CD14-positive monocyte (primary cell): ENCODE measurements around the gene RGS5. TPM values are rescaled to one million over a fixed set of nuclear protein-coding genes. Genes with fewer than 3 reads are reported as not detected.

Experiments
- DNase-seq, 3 donors: peaks; one replicate each; pipeline ENCODE4 v3.0.0-alpha.2; 2011 to 2022
- H2AFZ ChIP-seq: 2 replicates; pipeline ENCODE4 v1.6.0; 2012; ENCODE audit warnings: mild to moderate bottlenecking, low read depth, low read length, inconsistent platforms; ENCODE audit not compliant: insufficient read depth, poor library complexity, severe bottlenecking
- H3K27ac ChIP-seq, 2 donors: 1 replicate in 1 of 2; 2 replicates in 1 of 2; pipeline ENCODE4 v1.5.1; 2012 to 2013; ENCODE audit warnings: low read length in 2 of 2, control low read depth in 1 of 2, inconsistent platforms in 1 of 2, low read depth in 1 of 2, mild to moderate bottlenecking in 1 of 2
- H3K27me3 ChIP-seq, 2 donors: one replicate each; pipeline versions ENCODE4 v1.6.0 to v1.6.1; 2011 to 2013; ENCODE audit warnings: low read length in 2 of 2; ENCODE audit not compliant: control insufficient read depth in 2 of 2, insufficient read depth in 2 of 2
- H3K36me3 ChIP-seq, 2 donors: replicated peaks in 1 of 2; 1 replicate in 1 of 2; 2 replicates in 1 of 2; pipeline versions ENCODE4 v1.5.1 to v1.6.1; 2012 to 2013; ENCODE audit warnings: low read length in 2 of 2, control low read depth in 1 of 2, inconsistent platforms in 1 of 2, mild to moderate bottlenecking in 1 of 2; ENCODE audit not compliant: insufficient read depth in 2 of 2, control insufficient read depth in 1 of 2
- H3K4me1 ChIP-seq, 2 donors: 1 replicate in 1 of 2; 2 replicates in 1 of 2; pipeline versions ENCODE4 v1.5.1 to v1.6.1; 2012 to 2013; ENCODE audit warnings: low read length in 2 of 2, control low read depth in 1 of 2, inconsistent platforms in 1 of 2, mild to moderate bottlenecking in 1 of 2, moderate library complexity in 1 of 2; ENCODE audit not compliant: insufficient read depth in 2 of 2, control insufficient read depth in 1 of 2
- H3K4me2 ChIP-seq: replicated peaks from 2 replicates; pipeline ENCODE3; 2012; ENCODE audit warnings: low read length, moderate library complexity, mild to moderate bottlenecking; ENCODE audit not compliant: poor library complexity, severe bottlenecking; ENCODE audit errors: extremely low read depth
- H3K4me3 ChIP-seq, 3 experiments: fragments of 200-600 bp in 1 of 3; sonication (generic) in 1 of 3; replicated peaks in 1 of 3; 1 replicate in 2 of 3; 2 replicates in 1 of 3; pipeline ENCODE4 v1.5.1; 2011 to 2013; ENCODE audit warnings: low read length in 3 of 3, mild to moderate bottlenecking in 3 of 3, control low read depth in 2 of 3, low read depth in 2 of 3, inconsistent platforms in 1 of 3, moderate library complexity in 1 of 3
- H3K79me2 ChIP-seq: 2 replicates; pipeline ENCODE4 v1.6.0; 2012; ENCODE audit warnings: mild to moderate bottlenecking, control low read depth, inconsistent platforms, low read length, moderate library complexity; ENCODE audit not compliant: insufficient read depth
- H3K9ac ChIP-seq: 2 replicates; pipeline ENCODE4 v1.6.0; 2017; ENCODE audit warnings: low read length, mild to moderate bottlenecking; ENCODE audit not compliant: insufficient read depth, poor library complexity, severe bottlenecking
- H3K9me3 ChIP-seq, 2 donors: replicated peaks in 1 of 2; 1 replicate in 1 of 2; 2 replicates in 1 of 2; pipeline versions ENCODE4 v1.5.1 to v1.6.1; 2012 to 2013; ENCODE audit warnings: low read length in 2 of 2, control low read depth in 1 of 2; ENCODE audit not compliant: control insufficient read depth in 1 of 2, insufficient read depth in 1 of 2
- H4K20me1 ChIP-seq: 2 replicates; pipeline ENCODE4 v1.6.0; 2012; ENCODE audit warnings: mild to moderate bottlenecking, low read length, control low read depth, moderate library complexity; ENCODE audit not compliant: insufficient read depth
- H3K27ac Mint-ChIP-seq, 7 donors: one replicate each; pipeline ENCODE4 v1.8.0; 2020; ENCODE audit warnings: mild to moderate bottlenecking in 7 of 7, mixed read lengths in 7 of 7, moderate library complexity in 6 of 7, inconsistent platforms in 2 of 7
- H3K27me3 Mint-ChIP-seq, 3 donors: one replicate each; pipeline ENCODE4 v1.8.0; 2021 to 2022; ENCODE audit warnings: low read depth in 3 of 3, mild to moderate bottlenecking in 3 of 3, mixed read lengths in 3 of 3, moderate library complexity in 3 of 3, inconsistent platforms in 1 of 3
- H3K36me3 Mint-ChIP-seq, 2 donors: one replicate each; pipeline ENCODE4 v1.8.0; 2020; ENCODE audit warnings: mixed read lengths in 2 of 2, inconsistent platforms in 1 of 2, mild to moderate bottlenecking in 1 of 2
- H3K4me1 Mint-ChIP-seq: one replicate; pipeline ENCODE4 v1.8.0; 2020; ENCODE audit warnings: mild to moderate bottlenecking, mixed read lengths
- H3K4me3 Mint-ChIP-seq, 2 donors: one replicate each; pipeline ENCODE4 v1.8.0; 2020; ENCODE audit warnings: mild to moderate bottlenecking in 2 of 2, mixed read lengths in 2 of 2, moderate library complexity in 1 of 2
- H3K9me3 Mint-ChIP-seq, 7 donors: one replicate each; pipeline ENCODE4 v1.8.0; 2020 to 2022; ENCODE audit warnings: mixed read lengths in 7 of 7, mild to moderate bottlenecking in 6 of 7, moderate library complexity in 6 of 7, inconsistent platforms in 2 of 7
- WGBS: methylation state at CpG from one replicate; pipeline ENCODE4 v1.1.5; 2013; ENCODE audit warnings: missing lambda C conversion rate; ENCODE audit not compliant: insufficient coverage; 5-methylcytosine and 5-hydroxymethylcytosine counted together
- intact Hi-C, 2 donors: fragments of 100-400 bp; cut with micrococcal nuclease; formaldehyde crosslinking; loops; one replicate each; pipeline versions ENCODE4 v1.15.0 to v1.15.1; 2023
- polyA plus RNA-seq, 3 donors: library from polyadenylated mRNA; depleted of rRNA in 1 of 3; unstranded in 2 of 3; stranded (reverse) in 1 of 3; fragments of 300-500 nt in 2 of 3; fragments of >200 nt in 1 of 3; fragmentation: Illumina TruSeq in 2 of 3; gene quantifications; 1 replicate in 2 of 3; 2 replicates in 1 of 3; pipeline ENCODE4 v1.2.3, GENCODE V29; 2012 to 2021
- TF ChIP-seq, protein P1 (sequence below): fragments of 200-600 bp; IDR thresholded peaks from one replicate; pipeline ENCODE4 v1.8.0; 2022; ENCODE audit warnings: antibody characterized with exemption, mild to moderate bottlenecking

The RGS5 gene
- polyA plus RNA-seq, 3 donors = 0.93 TPM; not detected in 2

DNA sequence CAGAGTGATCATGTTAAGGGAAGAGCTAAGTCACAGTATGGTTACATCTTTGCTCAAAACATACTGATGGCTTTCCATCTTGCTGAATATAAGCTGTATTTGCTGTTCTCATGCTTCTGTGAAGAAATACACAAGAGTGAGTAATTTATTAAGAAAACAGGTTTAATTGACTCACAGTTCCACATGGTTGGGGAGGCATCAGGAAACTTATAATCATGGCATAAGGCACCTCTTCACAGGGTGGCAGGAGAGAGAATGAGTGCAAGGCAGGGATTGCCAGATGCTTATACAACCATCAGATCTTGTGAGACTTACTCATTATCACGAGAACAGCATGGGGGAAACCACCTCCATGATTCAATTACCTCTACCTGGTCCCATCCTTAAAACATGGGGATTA lies 24.4 kb upstream of the RGS5 start:
- DNase-seq = no peak
- H2AFZ ChIP-seq = no peak overlapping the region
- H3K27me3 Mint-ChIP-seq = peaks cover 0 to 2% (median 1%) of the 10 kb centered on the region in 3 donors
- TF ChIP-seq, protein P1, sequence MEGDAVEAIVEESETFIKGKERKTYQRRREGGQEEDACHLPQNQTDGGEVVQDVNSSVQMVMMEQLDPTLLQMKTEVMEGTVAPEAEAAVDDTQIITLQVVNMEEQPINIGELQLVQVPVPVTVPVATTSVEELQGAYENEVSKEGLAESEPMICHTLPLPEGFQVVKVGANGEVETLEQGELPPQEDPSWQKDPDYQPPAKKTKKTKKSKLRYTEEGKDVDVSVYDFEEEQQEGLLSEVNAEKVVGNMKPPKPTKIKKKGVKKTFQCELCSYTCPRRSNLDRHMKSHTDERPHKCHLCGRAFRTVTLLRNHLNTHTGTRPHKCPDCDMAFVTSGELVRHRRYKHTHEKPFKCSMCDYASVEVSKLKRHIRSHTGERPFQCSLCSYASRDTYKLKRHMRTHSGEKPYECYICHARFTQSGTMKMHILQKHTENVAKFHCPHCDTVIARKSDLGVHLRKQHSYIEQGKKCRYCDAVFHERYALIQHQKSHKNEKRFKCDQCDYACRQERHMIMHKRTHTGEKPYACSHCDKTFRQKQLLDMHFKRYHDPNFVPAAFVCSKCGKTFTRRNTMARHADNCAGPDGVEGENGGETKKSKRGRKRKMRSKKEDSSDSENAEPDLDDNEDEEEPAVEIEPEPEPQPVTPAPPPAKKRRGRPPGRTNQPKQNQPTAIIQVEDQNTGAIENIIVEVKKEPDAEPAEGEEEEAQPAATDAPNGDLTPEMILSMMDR = no peak
- H3K27ac ChIP-seq = no peak overlapping the region
- H3K27ac Mint-ChIP-seq = peak overlapping the region in 1 of 7 donors; percentile 30
- WGBS = no CpG with 5 or more reads among the region's 1 CpG
- no peaks in the 10 kb centered on the region for H3K36me3 ChIP-seq
- no peaks in the 10 kb centered on the region for H3K79me2 ChIP-seq
- H3K9me3 ChIP-seq = peaks cover 0 to 9% of the 10 kb centered on the region in 2 donors
- H3K4me2 ChIP-seq = no peak overlapping the region
- H3K4me1 ChIP-seq = no peaks in the 10 kb centered on the region
- H3K9me3 Mint-ChIP-seq = peaks cover 0 to 12% (median 4%) of the 10 kb centered on the region in 7 donors
- no peak overlapping the region for H3K4me3 Mint-ChIP-seq
- H3K4me1 Mint-ChIP-seq = no peaks in the 10 kb centered on the region
- H3K9ac ChIP-seq = no peak overlapping the region
- H3K27me3 ChIP-seq = no peaks in the 10 kb centered on the region
- intact Hi-C loops = no loop called here
- no peak overlapping the region for H3K4me3 ChIP-seq
- no peaks in the 10 kb centered on the region for H4K20me1 ChIP-seq
- no peaks in the 10 kb centered on the region for H3K36me3 Mint-ChIP-seq

DNA sequence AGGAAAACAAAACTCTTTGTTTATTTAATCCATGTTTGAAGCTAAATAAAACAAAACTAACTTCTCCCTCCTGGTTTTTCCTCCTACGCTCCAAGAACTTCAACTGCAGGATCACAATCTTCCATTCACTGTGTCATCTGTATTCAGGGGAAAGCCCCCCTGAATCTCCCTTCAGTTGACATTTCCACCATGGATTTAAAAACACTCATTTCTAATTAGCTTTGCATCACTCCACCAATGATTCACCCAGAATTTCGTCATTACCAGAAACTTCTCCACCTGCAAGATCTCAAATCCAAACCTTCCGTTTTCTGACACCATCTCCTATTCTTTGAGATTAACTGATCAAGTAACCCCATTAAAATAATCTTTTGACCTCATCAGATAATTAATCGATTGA lies 10.9 kb upstream of the RGS5 start:
- H3K36me3 ChIP-seq = no peaks in the 10 kb centered on the region
- DNase-seq = no peak
- H2AFZ ChIP-seq = no peak overlapping the region
- no peaks in the 10 kb centered on the region for H3K79me2 ChIP-seq
- Mint-ChIP-seq H3K4me1 (no peaks in the 10 kb centered on the region), H3K4me3 (no peak overlapping the region), H3K9me3 (peaks cover 0 to 4% (median 0%) of the 10 kb centered on the region in 7 donors), H3K27ac (no peak overlapping the region), H3K36me3 (no peaks in the 10 kb centered on the region), H3K27me3 (peaks cover 0 to 6% (median 3%) of the 10 kb centered on the region in 3 donors)
- TF ChIP-seq, protein P1 = no peak
- H3K9me3 ChIP-seq = no peaks in the 10 kb centered on the region
- 95% methylated on average over 4 of the region's 4 CpGs for WGBS
- no peak overlapping the region for H3K9ac ChIP-seq
- intact Hi-C loops = no loop called here
- H3K27ac ChIP-seq = no peak overlapping the region
- no peaks in the 10 kb centered on the region for H3K27me3 ChIP-seq
- H3K4me3 ChIP-seq = no peak overlapping the region
- no peak overlapping the region for H3K4me2 ChIP-seq
- no peaks in the 10 kb centered on the region for H3K4me1 ChIP-seq
- no peaks in the 10 kb centered on the region for H4K20me1 ChIP-seq
